GM10266 (cell line): ENCODE measurements around the gene ARPC1A.
"Not testable (repeated sequence)": the region's sequence is repeated elsewhere in the genome, so short reads cannot be mapped to it uniquely, and the experiment has no call there.

ENCODE experiments used
- DNase-seq: peaks from one replicate; pipeline ENCODE4 v3.0.0; 2012; ENCODE audit errors: extremely low spot score
- CTCF ChIP-seq: IDR thresholded peaks from 2 replicates; pipeline ENCODE4 v1.5.1; 2012; ENCODE audit warnings: mild to moderate bottlenecking, low read depth; ENCODE audit not compliant: control insufficient read depth, insufficient read depth; ENCODE audit errors: missing control alignments

Gene ARPC1A

GRCh38 chr7:99344061-99344647 lies 18.5 kb downstream of the ARPC1A start:
- DNase-seq: no peak
- no peak for TF ChIP-seq CTCF

GRCh38 chr7:99350641-99351040 lies 24.9 kb downstream of the ARPC1A start:
- not testable (repeated sequence) for DNase-seq

GRCh38 chr7:99352247-99352646 lies 26.5 kb downstream of the ARPC1A start:
- TF ChIP-seq CTCF: no peak
- DNase-seq: no peak

- TF ChIP-seq CTCF: no peak
- no peak for DNase-seq
These were observed 29.4 kb downstream of the ARPC1A start for GRCh38 chr7:99355098-99355497.

- no peak for TF ChIP-seq CTCF
- DNase-seq: no peak
These were observed 32.2 kb downstream of the ARPC1A start for GRCh38 chr7:99357701-99358490.

GRCh38 chr7:99358521-99358920 lies 32.8 kb downstream of the ARPC1A start:
- not testable (repeated sequence) for DNase-seq

- DNase-seq: no peak
These were observed 33.9 kb downstream of the ARPC1A start for GRCh38 chr7:99359465-99360154.

More at GRCh38 chr7:99359465-99360154, 33.9 kb downstream of the ARPC1A start:
- no peak for TF ChIP-seq CTCF
